ENCODE data around the gene INSYN2B.

The INSYN2B gene

DNA sequence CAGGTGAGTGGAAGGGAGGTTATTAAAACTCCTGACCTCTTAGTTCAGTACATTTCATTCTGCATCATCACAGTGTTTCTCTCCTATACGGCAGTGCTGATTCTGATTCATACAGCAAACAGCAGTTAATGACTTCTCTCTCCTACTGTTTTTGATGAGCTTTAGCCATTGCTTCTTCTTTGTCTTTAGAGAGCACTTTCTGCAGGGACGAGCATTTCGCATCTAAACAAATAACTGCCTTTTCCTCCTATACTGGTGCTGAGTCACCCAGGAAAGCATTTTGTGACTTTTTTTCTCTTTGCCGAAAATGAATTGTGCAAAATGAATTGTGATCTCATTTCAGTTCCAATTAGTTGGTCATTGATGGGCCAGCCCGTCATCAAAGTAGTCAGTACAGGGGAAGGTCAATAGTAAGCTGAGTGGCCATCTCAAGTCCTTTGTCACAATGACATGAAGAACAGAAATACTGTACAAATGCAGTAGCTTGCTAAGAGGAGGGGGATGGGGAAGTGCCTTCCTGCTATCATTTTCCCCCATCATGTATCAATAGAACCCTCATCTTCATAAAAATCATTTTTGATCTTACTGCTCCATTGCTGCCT lies 98.5 kb downstream of the INSYN2B start:
- no peak for DNase-seq (ENCODE audit: low read depth, low spot score)

DNA sequence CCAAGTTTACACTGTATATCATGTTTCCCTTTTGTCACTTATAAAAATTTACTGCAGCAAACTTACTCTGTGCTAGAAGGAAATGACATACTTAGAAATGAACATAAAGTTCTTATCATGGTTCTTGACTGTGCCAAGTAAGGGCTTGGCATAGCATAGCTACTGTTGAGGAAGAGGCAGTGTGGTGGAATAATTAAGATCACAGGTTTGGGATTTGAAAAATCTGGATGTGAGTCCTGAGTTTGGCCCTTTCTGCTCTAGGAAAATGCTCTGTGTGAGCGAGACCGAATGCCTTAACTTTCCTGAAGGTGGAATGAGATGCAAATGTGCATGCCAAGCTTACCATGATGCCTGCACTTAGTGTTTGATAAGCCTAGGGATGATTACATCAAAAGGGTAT lies 99.5 kb downstream of the INSYN2B start:
- TF ChIP-seq CTCF (IDR thresholded peaks at IDR 0.05; ENCODE audit: insufficient read depth, low read length, missing control alignments), result no peak
- H3K4me3 ChIP-seq (ENCODE audit: low read depth, low read length), result no peak overlapping the region
- ChIA-PET CTCF (interaction anchor here (1.3 to 1.6 kb wide), 3 partner anchors 12 to 100 kb away, joined by 3 to 5 read pairs (median 3); partner anchors contain the start of gene INSYN2B), POLR2A (no interaction called here)
- no peak for DNase-seq (ENCODE audit: low read depth, low spot score)

More for the DNA sequence above, 98.5 kb downstream of the INSYN2B start:
- no peak overlapping the region for H3K4me3 ChIP-seq (ENCODE audit: low read depth, low read length)
- CTCF ChIA-PET, result interaction anchor here (1.3 to 1.6 kb wide), 2 partner anchors 11 to 99 kb away, joined by 3 to 5 read pairs; partner anchors contain the start of gene INSYN2B
- POLR2A ChIA-PET, result interaction anchor here (0.6 kb wide), 1 partner anchor 89 kb away, joined by 4 read pairs; no protein-coding TSS in a partner anchor
- TF ChIP-seq CTCF (IDR thresholded peaks at IDR 0.05; ENCODE audit: insufficient read depth, low read length, missing control alignments), result no peak

- H3K4me3 ChIP-seq (ENCODE audit: low read depth, low read length), result no peak overlapping the region
- no peak for TF ChIP-seq CTCF (IDR thresholded peaks at IDR 0.05; ENCODE audit: insufficient read depth, low read length, missing control alignments)
- POLR2A ChIA-PET, result no interaction called here
- no peak for DNase-seq (ENCODE audit: low read depth, low spot score)
- CTCF ChIA-PET, result interaction anchor here (1.4 kb wide), 1 partner anchor 16 kb away, joined by 3 read pairs; no protein-coding TSS in a partner anchor
Measured at GRCh38 chr5:169880012-169880663, 100.2 kb downstream of the INSYN2B start.

DNA sequence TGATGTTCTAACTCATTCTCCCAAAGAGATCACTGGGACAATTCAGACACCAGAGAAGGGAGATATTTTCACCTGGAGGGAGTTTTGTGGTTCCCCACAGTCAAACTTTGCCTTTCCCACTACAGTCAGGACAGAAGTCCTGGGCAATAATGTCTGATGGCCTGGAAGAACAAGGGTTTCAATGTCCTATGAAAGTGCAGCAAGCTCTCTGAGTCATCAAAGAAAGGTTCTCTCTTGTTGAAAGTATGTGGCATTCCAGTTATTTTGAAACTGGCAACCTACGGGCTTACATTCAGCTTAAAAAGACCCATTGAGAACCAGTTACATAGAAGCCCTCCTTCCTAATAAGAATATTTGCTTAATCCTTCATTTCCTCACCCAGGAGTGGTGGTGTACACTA lies 103.9 kb downstream of the INSYN2B start:
- ChIA-PET POLR2A (no interaction called here), CTCF (interaction anchor here (1.9 kb wide), 1 partner anchor 104 kb away, joined by 4 read pairs; the partner anchor contains the start of gene INSYN2B)
- TF ChIP-seq CTCF (IDR thresholded peaks at IDR 0.05; ENCODE audit: insufficient read depth, low read length, missing control alignments), result no peak
- no peak for DNase-seq (ENCODE audit: low read depth, low spot score)
- no peak overlapping the region for H3K4me3 ChIP-seq (ENCODE audit: low read depth, low read length)

DNA sequence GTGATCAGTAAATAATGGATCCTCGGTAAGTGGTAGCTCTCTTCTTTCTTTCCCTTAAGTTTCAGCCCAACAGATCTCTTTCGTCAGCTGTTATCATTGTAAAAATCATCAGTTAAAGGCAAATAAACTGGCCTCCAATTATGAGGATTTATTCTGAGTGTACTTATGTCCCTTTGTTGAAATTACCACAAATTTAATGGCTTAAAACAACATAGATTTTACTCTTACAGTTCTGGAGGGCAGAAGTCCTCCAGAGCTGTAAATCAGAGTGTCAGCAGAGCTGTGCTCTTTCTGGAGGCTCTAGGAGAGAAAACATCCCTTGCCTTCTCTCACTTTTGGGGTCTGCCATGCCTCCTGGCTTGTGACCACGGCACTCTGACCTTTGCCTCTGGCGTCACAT lies 104.6 kb downstream of the INSYN2B start:
- ChIA-PET POLR2A (no interaction called here), CTCF (interaction anchor here (1.9 kb wide), 1 partner anchor 105 kb away, joined by 4 read pairs; the partner anchor contains the start of gene INSYN2B)
- TF ChIP-seq CTCF (IDR thresholded peaks at IDR 0.05; ENCODE audit: insufficient read depth, low read length, missing control alignments), result no peak
- DNase-seq (ENCODE audit: low read depth, low spot score), result no peak
- H3K4me3 ChIP-seq (ENCODE audit: low read depth, low read length), result no peak overlapping the region

- CTCF ChIA-PET, result no interaction called here
- no peak for TF ChIP-seq CTCF (IDR thresholded peaks at IDR 0.05; ENCODE audit: insufficient read depth, low read length, missing control alignments)
- no peak overlapping the region for H3K4me3 ChIP-seq (ENCODE audit: low read depth, low read length)
- POLR2A ChIA-PET, result no interaction called here
- no peak for DNase-seq (ENCODE audit: low read depth, low spot score)
Measured at GRCh38 chr5:169875091-169875728, 105.1 kb downstream of the INSYN2B start.
